MM.1S (cell line): ENCODE measurements around the gene MPRIP.

Source experiments
- DNase-seq: peaks from one replicate; pipeline ENCODE4 v3.0.0-alpha.2; 2015
- H2AFZ ChIP-seq: fragments of 300-600 bp; sonication (generic); 2 replicates; pipeline ENCODE4 v1.6.0; 2016; ENCODE audit warnings: antibody characterized with exemption, low read length
- H3F3A ChIP-seq: fragments of 300-600 bp; sonication (generic); 2 replicates; pipeline ENCODE4 v1.6.1; 2016; ENCODE audit warnings: mild to moderate bottlenecking, antibody characterized with exemption, low read length, moderate library complexity, mixed read lengths; ENCODE audit not compliant: insufficient read depth
- H3K27ac ChIP-seq: fragments of 300-600 bp; sonication (generic); 2 replicates; pipeline ENCODE4 v1.5.1; 2016; ENCODE audit warnings: mild to moderate bottlenecking, low read length
- H3K27me3 ChIP-seq: fragments of 300-600 bp; sonication (generic); replicated peaks from 2 replicates; pipeline ENCODE4 v1.6.0; 2016; ENCODE audit warnings: low read length; ENCODE audit not compliant: insufficient read depth
- H3K36me3 ChIP-seq: fragments of 300-600 bp; sonication (generic); replicated peaks from 2 replicates; pipeline ENCODE4 v1.6.1; 2016; ENCODE audit warnings: mild to moderate bottlenecking, low read length, mixed read lengths; ENCODE audit not compliant: insufficient read depth
- H3K4me1 ChIP-seq: fragments of 300-600 bp; sonication (generic); 2 replicates; pipeline ENCODE4 v1.6.1; 2016; ENCODE audit warnings: low read length, mixed read lengths
- H3K4me2 ChIP-seq: fragments of 300-600 bp; sonication (generic); 2 replicates; pipeline ENCODE4 v1.6.0; 2016; ENCODE audit warnings: low read depth, low read length
- H3K4me3 ChIP-seq: fragments of 300-600 bp; sonication (generic); 2 replicates; pipeline ENCODE4 v1.5.1; 2016; ENCODE audit warnings: low read length, mixed read lengths
- H3K79me2 ChIP-seq: fragments of 300-600 bp; sonication (generic); 2 replicates; pipeline ENCODE4 v1.6.1; 2016; ENCODE audit warnings: mixed run types, low read length, mixed read lengths
- H3K9ac ChIP-seq: fragments of 300-600 bp; sonication (generic); 2 replicates; pipeline ENCODE4 v1.6.1; 2016; ENCODE audit warnings: low read length, mixed read lengths
- H3K9me2 ChIP-seq: fragments of 300-600 bp; sonication (generic); replicated peaks from 2 replicates; pipeline ENCODE4 v1.6.1; 2016; ENCODE audit warnings: mild to moderate bottlenecking, low read length, mixed read lengths; ENCODE audit not compliant: insufficient read depth
- H3K9me3 ChIP-seq: fragments of 300-600 bp; sonication (generic); replicated peaks from 2 replicates; pipeline ENCODE4 v1.6.1; 2016; ENCODE audit warnings: mild to moderate bottlenecking, low read length, mixed read lengths; ENCODE audit not compliant: insufficient read depth
- H4K20me1 ChIP-seq: fragments of 300-600 bp; sonication (generic); 2 replicates; pipeline ENCODE4 v1.6.1; 2016; ENCODE audit warnings: mild to moderate bottlenecking, low read length, moderate library complexity, mixed read lengths; ENCODE audit not compliant: insufficient read depth
- CTCF ChIP-seq: fragments of 300-600 bp; sonication (generic); IDR thresholded peaks from 2 replicates; pipeline ENCODE4 v1.5.1; 2016; ENCODE audit warnings: antibody characterized with exemption, low read length, mixed read lengths
- EZH2 ChIP-seq: fragments of 300-600 bp; sonication (generic); optimal IDR thresholded peaks from 2 replicates; pipeline ENCODE3; 2017; ENCODE audit warnings: low read depth, mild to moderate bottlenecking, antibody characterized with exemption, low read length, mixed read lengths
- EZH2phosphoT487 ChIP-seq: fragments of 300-600 bp; sonication (generic); IDR thresholded peaks from 2 replicates; pipeline ENCODE4 v1.6.1; 2018; ENCODE audit warnings: antibody characterized with exemption, low read length

MPRIP gene

GRCh38 chr17:17096438-17097178 is 54.4 kb downstream of the MPRIP start:
- H3F3A ChIP-seq = no peaks in the 10 kb centered on the region
- no peak overlapping the region for H2AFZ ChIP-seq
- H3K9ac ChIP-seq = no peak overlapping the region
- H4K20me1 ChIP-seq = no peaks in the 10 kb centered on the region; the same call in 1 of the 2 replicates
- no peak for DNase-seq
- no peak for TF ChIP-seq CTCF
- TF ChIP-seq EZH2 = no peak
- TF ChIP-seq EZH2phosphoT487 = no peak
- no peak overlapping the region for H3K4me2 ChIP-seq
- H3K4me1 ChIP-seq = no peaks in the 10 kb centered on the region
- H3K36me3 ChIP-seq = no peaks in the 10 kb centered on the region
- no peaks in the 10 kb centered on the region for H3K9me2 ChIP-seq
- no peaks in the 10 kb centered on the region for H3K27me3 ChIP-seq
- H3K9me3 ChIP-seq = no peaks in the 10 kb centered on the region
- peaks cover 69% of the 10 kb centered on the region for H3K79me2 ChIP-seq
- no peak overlapping the region for H3K27ac ChIP-seq
- no peak overlapping the region for H3K4me3 ChIP-seq

GRCh38 chr17:17097763-17098345 is 55.6 kb downstream of the MPRIP start:
- no peak overlapping the region for H3K9ac ChIP-seq
- H3F3A ChIP-seq = no peaks in the 10 kb centered on the region
- no peak overlapping the region for H3K4me2 ChIP-seq
- no peak for TF ChIP-seq CTCF
- TF ChIP-seq EZH2phosphoT487 = no peak
- TF ChIP-seq EZH2 = no peak
- H2AFZ ChIP-seq = no peak overlapping the region
- H3K36me3 ChIP-seq = no peaks in the 10 kb centered on the region
- H3K4me1 ChIP-seq = no peaks in the 10 kb centered on the region
- H3K27ac ChIP-seq = no peak overlapping the region
- no peaks in the 10 kb centered on the region for H4K20me1 ChIP-seq
- no peak overlapping the region for H3K4me3 ChIP-seq
- no peaks in the 10 kb centered on the region for H3K9me2 ChIP-seq
- H3K27me3 ChIP-seq = no peaks in the 10 kb centered on the region
- no peak for DNase-seq
- peaks cover 62% of the 10 kb centered on the region for H3K79me2 ChIP-seq
- no peaks in the 10 kb centered on the region for H3K9me3 ChIP-seq

- TF ChIP-seq CTCF = no peak
- no peak for TF ChIP-seq EZH2
- TF ChIP-seq EZH2phosphoT487 = no peak
- Histone ChIP-seq H3K27me3 (no peaks in the 10 kb centered on the region), H3K36me3 (no peaks in the 10 kb centered on the region), H3K4me3 (no peak overlapping the region), H3F3A (no peaks in the 10 kb centered on the region), H3K79me2 (peaks cover 57% of the 10 kb centered on the region), H3K9me3 (no peaks in the 10 kb centered on the region), H3K27ac (no peak overlapping the region), H3K9ac (no peak overlapping the region), H2AFZ (no peak overlapping the region), H3K9me2 (no peaks in the 10 kb centered on the region), H3K4me2 (no peak overlapping the region), H4K20me1 (no peaks in the 10 kb centered on the region), H3K4me1 (no peaks in the 10 kb centered on the region)
- no peak for DNase-seq
These were observed 56.4 kb downstream of the MPRIP start for GRCh38 chr17:17098551-17099179.
